Ishikawa (cell line): ENCODE results near the gene NTRK1.

ENCODE experiments used
- CEBPB ChIP-seq: IDR thresholded peaks from 2 replicates; pipeline ENCODE4 v1.6.1; 2012
- CREB1 ChIP-seq: IDR thresholded peaks from 2 replicates; pipeline ENCODE4 v1.6.1; 2012; ENCODE audit warnings: low read depth
- EGR1 ChIP-seq: IDR thresholded peaks from 2 replicates; pipeline ENCODE4 v1.6.1; 2012
- EP300 ChIP-seq: IDR thresholded peaks from 2 replicates; pipeline ENCODE4 v1.6.1; 2012; ENCODE audit warnings: borderline replicate concordance
- FOXM1 ChIP-seq: IDR thresholded peaks from 2 replicates; pipeline ENCODE4 v1.6.1; 2012; ENCODE audit warnings: low read depth, borderline replicate concordance
- MAX ChIP-seq: IDR thresholded peaks from 2 replicates; pipeline ENCODE4 v1.6.1; 2012
- NFIC ChIP-seq: IDR thresholded peaks from 2 replicates; pipeline ENCODE4 v1.6.1; 2012
- RAD21 ChIP-seq: IDR thresholded peaks from 2 replicates; pipeline ENCODE4 v1.6.1; 2012; ENCODE audit warnings: low read depth
- REST ChIP-seq: IDR thresholded peaks from 2 replicates; pipeline ENCODE4 v1.6.1; 2012; ENCODE audit warnings: low read depth, mild to moderate bottlenecking
- TAF1 ChIP-seq: IDR thresholded peaks from 2 replicates; pipeline ENCODE4 v1.6.1; 2012; ENCODE audit warnings: low read depth, mild to moderate bottlenecking
- TCF12 ChIP-seq: IDR thresholded peaks from 2 replicates; pipeline ENCODE4 v1.6.1; 2012; ENCODE audit warnings: low read depth
- TEAD4 ChIP-seq: IDR thresholded peaks from 2 replicates; pipeline ENCODE4 v1.6.1; 2012
- USF1 ChIP-seq: IDR thresholded peaks from 2 replicates; pipeline ENCODE4 v1.6.1; 2012
- YY1 ChIP-seq: IDR thresholded peaks from 2 replicates; pipeline ENCODE4 v1.6.1; 2012; ENCODE audit warnings: low read depth
- ZBTB7A ChIP-seq: IDR thresholded peaks from 2 replicates; pipeline ENCODE4 v1.6.1; 2012; ENCODE audit warnings: low read depth

NTRK1 gene

GRCh38 chr1:156911577-156912298, 51.1 kb downstream of the NTRK1 start:
- TF ChIP-seq CREB1 (no peak), EP300 (no peak)

- no peak for TF ChIP-seq TAF1
- TF ChIP-seq TCF12, result no peak
- TF ChIP-seq USF1, result no peak
- TF ChIP-seq MAX, result no peak
- no peak for TF ChIP-seq YY1
- no peak for TF ChIP-seq NFIC
- no peak for TF ChIP-seq TEAD4
- no peak for TF ChIP-seq EGR1
- TF ChIP-seq EP300, result no peak
- TF ChIP-seq REST, result no peak
- TF ChIP-seq FOXM1, result no peak
- no peak for TF ChIP-seq RAD21
- TF ChIP-seq CREB1, result no peak
- no peak for TF ChIP-seq ZBTB7A
- no peak for TF ChIP-seq CEBPB
These were observed 51.6 kb downstream of the NTRK1 start for GRCh38 chr1:156912310-156912709.

- no peak for TF ChIP-seq FOXM1
- no peak for TF ChIP-seq RAD21
- no peak for TF ChIP-seq ZBTB7A
- no peak for TF ChIP-seq CEBPB
- no peak for TF ChIP-seq EP300
- no peak for TF ChIP-seq CREB1
- TF ChIP-seq REST, result no peak
- no peak for TF ChIP-seq NFIC
- TF ChIP-seq YY1, result no peak
- TF ChIP-seq TAF1, result no peak
- TF ChIP-seq MAX, result no peak
- TF ChIP-seq EGR1, result no peak
- TF ChIP-seq USF1, result no peak
- TF ChIP-seq TCF12, result no peak
- TF ChIP-seq TEAD4, result no peak
These were observed 52.5 kb downstream of the NTRK1 start for GRCh38 chr1:156912861-156913808.

- TF ChIP-seq EGR1 (no peak), TCF12 (no peak), YY1 (no peak), USF1 (no peak), EP300 (no peak), RAD21 (no peak), ZBTB7A (no peak), MAX (no peak), REST (no peak), CEBPB (no peak), TEAD4 (no peak), FOXM1 (no peak), CREB1 (no peak), NFIC (no peak), TAF1 (no peak)
These were observed 53.2 kb downstream of the NTRK1 start for GRCh38 chr1:156913809-156914387.
